ENCODE measurements around the gene B9D1. TPM values are rescaled to one million over a fixed set of nuclear protein-coding genes. Genes with fewer than 3 reads are reported as not detected.

The B9D1 gene
- polyA plus RNA-seq, 3 donors, result 1.0 TPM; not detected in 2

DNA sequence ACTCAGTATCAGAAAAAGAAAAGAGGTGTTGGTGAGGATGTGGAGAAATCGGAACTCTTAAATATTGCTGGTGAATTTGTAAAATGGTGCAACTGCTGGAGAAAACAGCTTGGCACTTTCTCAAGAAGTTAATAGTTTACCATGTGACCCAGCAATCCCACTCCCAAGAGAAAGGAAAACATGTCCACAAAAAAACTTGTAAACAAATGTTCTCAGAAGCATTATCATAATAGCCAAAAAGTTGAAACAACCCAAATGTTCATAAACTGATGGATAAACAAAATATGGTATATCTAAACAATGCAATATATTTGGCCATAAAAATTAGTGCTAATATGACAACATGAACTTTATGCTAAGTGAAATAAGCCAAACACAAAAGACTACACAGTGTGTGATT, 13.2 kb upstream of the B9D1 start:
- no peak overlapping the region for H3K4me3 Mint-ChIP-seq
- 100% methylated on average over 1 of the region's 1 CpG for WGBS (ENCODE audit: insufficient coverage)
- H3K27ac ChIP-seq (ENCODE audit: low read depth in 1 of 2, low read length in 2 of 2), result no peak overlapping the region
- intact Hi-C loops (cut with micrococcal nuclease), result no loop called here
- no peak overlapping the region for H3K4me2 ChIP-seq (replicated peaks; ENCODE audit: extremely low read depth, low read length, poor library complexity, severe bottlenecking)
- no peaks in the 10 kb centered on the region for H3K9me3 ChIP-seq (replicated peaks in 1 of 2; ENCODE audit: control insufficient read depth in 1 of 2, insufficient read depth in 1 of 2, low read length in 2 of 2)
- no peak overlapping the region for H3K4me3 ChIP-seq (replicated peaks in 1 of 3; ENCODE audit: low read depth in 2 of 3, low read length in 3 of 3)
- no peak overlapping the region for H3K27ac Mint-ChIP-seq
- peaks cover 0 to 5% (median 0%) of the 10 kb centered on the region in 7 donors for H3K9me3 Mint-ChIP-seq
- peaks cover 27% of the 10 kb centered on the region for H3K79me2 ChIP-seq (ENCODE audit: insufficient read depth, low read length)
- peaks cover 3 to 10% (median 5%) of the 10 kb centered on the region in 3 donors for H3K27me3 Mint-ChIP-seq (ENCODE audit: low read depth in 3 of 3)
- no peaks in the 10 kb centered on the region for H3K27me3 ChIP-seq (ENCODE audit: control insufficient read depth in 2 of 2, insufficient read depth in 2 of 2, low read length in 2 of 2)
- DNase-seq, result no peak
- peaks cover 48% of the 10 kb centered on the region for H3K4me1 Mint-ChIP-seq
- TF ChIP-seq, protein P1, sequence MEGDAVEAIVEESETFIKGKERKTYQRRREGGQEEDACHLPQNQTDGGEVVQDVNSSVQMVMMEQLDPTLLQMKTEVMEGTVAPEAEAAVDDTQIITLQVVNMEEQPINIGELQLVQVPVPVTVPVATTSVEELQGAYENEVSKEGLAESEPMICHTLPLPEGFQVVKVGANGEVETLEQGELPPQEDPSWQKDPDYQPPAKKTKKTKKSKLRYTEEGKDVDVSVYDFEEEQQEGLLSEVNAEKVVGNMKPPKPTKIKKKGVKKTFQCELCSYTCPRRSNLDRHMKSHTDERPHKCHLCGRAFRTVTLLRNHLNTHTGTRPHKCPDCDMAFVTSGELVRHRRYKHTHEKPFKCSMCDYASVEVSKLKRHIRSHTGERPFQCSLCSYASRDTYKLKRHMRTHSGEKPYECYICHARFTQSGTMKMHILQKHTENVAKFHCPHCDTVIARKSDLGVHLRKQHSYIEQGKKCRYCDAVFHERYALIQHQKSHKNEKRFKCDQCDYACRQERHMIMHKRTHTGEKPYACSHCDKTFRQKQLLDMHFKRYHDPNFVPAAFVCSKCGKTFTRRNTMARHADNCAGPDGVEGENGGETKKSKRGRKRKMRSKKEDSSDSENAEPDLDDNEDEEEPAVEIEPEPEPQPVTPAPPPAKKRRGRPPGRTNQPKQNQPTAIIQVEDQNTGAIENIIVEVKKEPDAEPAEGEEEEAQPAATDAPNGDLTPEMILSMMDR (IDR thresholded peaks at IDR 0.05), result no peak
- peaks cover 12 to 16% of the 10 kb centered on the region in 2 donors for H3K36me3 ChIP-seq (replicated peaks in 1 of 2; ENCODE audit: control insufficient read depth in 1 of 2, insufficient read depth in 2 of 2, low read length in 2 of 2)
- no peak overlapping the region for H2AFZ ChIP-seq (ENCODE audit: insufficient read depth, low read depth, low read length, poor library complexity, severe bottlenecking)
- H3K9ac ChIP-seq (ENCODE audit: insufficient read depth, low read length, poor library complexity, severe bottlenecking), result no peak overlapping the region
- no peaks in the 10 kb centered on the region for H4K20me1 ChIP-seq (ENCODE audit: insufficient read depth, low read length)
- peaks cover 26 to 32% of the 10 kb centered on the region in 2 donors for H3K36me3 Mint-ChIP-seq
- H3K4me1 ChIP-seq (ENCODE audit: control insufficient read depth in 1 of 2, insufficient read depth in 2 of 2, low read length in 2 of 2), result peaks cover 49 to 55% of the 10 kb centered on the region in 2 donors

- 100% methylated on average over 1 of the region's 5 CpGs for WGBS (ENCODE audit: insufficient coverage)
- peaks cover 3 to 11% (median 5%) of the 10 kb centered on the region in 3 donors for H3K27me3 Mint-ChIP-seq (ENCODE audit: low read depth in 3 of 3)
- Histone ChIP-seq H3K9me3 (replicated peaks in 1 of 2; ENCODE audit: control insufficient read depth in 1 of 2, insufficient read depth in 1 of 2, low read length in 2 of 2) (no peaks in the 10 kb centered on the region), H3K36me3 (replicated peaks in 1 of 2; ENCODE audit: control insufficient read depth in 1 of 2, insufficient read depth in 2 of 2, low read length in 2 of 2) (no peaks in the 10 kb centered on the region), H2AFZ (ENCODE audit: insufficient read depth, low read depth, low read length, poor library complexity, severe bottlenecking) (no peak overlapping the region), H3K9ac (ENCODE audit: insufficient read depth, low read length, poor library complexity, severe bottlenecking) (no peak overlapping the region), H4K20me1 (ENCODE audit: insufficient read depth, low read length) (no peaks in the 10 kb centered on the region), H3K4me1 (ENCODE audit: control insufficient read depth in 1 of 2, insufficient read depth in 2 of 2, low read length in 2 of 2) (peaks cover 58 to 63% of the 10 kb centered on the region in 2 donors), H3K79me2 (ENCODE audit: insufficient read depth, low read length) (peaks cover 12% of the 10 kb centered on the region), H3K27me3 (ENCODE audit: control insufficient read depth in 2 of 2, insufficient read depth in 2 of 2, low read length in 2 of 2) (no peaks in the 10 kb centered on the region), H3K4me3 (replicated peaks in 1 of 3; ENCODE audit: low read depth in 2 of 3, low read length in 3 of 3) (no peak overlapping the region), H3K27ac (ENCODE audit: low read depth in 1 of 2, low read length in 2 of 2) (no peak overlapping the region), H3K4me2 (replicated peaks; ENCODE audit: extremely low read depth, low read length, poor library complexity, severe bottlenecking) (no peak overlapping the region)
- peaks cover 0 to 5% (median 0%) of the 10 kb centered on the region in 7 donors for H3K9me3 Mint-ChIP-seq
- intact Hi-C loops (cut with micrococcal nuclease), result no loop called here
- H3K4me1 Mint-ChIP-seq, result peaks cover 56% of the 10 kb centered on the region
- no peak for DNase-seq
- TF ChIP-seq, protein P1 (IDR thresholded peaks at IDR 0.05), result no peak
- H3K27ac Mint-ChIP-seq, result no peak overlapping the region
- peaks cover 10 to 19% of the 10 kb centered on the region in 2 donors for H3K36me3 Mint-ChIP-seq
- no peak overlapping the region for H3K4me3 Mint-ChIP-seq
These were observed 11.6 kb upstream of the B9D1 start for GRCh38 chr17:19374136-19374535.
